GM18870 (cell line): ENCODE results near the gene TANC1.

ENCODE experiments used
- ATAC-seq: cut with Tn5 transposase; IDR thresholded peaks from one replicate; pipeline ENCODE4 v1.9.1; 2021; ENCODE audit warnings: moderate library complexity; ENCODE audit not compliant: unreplicated experiment

Gene TANC1

DNA sequence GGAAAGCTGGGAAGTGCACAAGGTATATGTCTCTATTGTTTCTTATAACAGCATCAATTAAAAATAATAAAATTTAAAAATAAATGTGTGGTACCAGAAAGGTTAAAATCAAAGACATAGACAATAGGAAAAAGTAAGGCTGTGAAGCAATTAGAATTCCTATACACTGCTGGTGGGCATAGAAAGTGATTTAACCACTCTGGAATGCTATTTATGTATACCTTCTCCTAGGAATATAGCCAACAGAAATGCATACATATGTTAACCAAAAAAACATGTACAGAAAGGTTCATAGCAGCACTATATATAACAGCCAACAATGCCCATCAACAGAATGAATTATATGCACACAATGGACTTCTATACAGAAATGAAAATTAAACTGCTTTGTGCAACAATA is 275.1 kb downstream of the TANC1 start:
- no peak for ATAC-seq

DNA sequence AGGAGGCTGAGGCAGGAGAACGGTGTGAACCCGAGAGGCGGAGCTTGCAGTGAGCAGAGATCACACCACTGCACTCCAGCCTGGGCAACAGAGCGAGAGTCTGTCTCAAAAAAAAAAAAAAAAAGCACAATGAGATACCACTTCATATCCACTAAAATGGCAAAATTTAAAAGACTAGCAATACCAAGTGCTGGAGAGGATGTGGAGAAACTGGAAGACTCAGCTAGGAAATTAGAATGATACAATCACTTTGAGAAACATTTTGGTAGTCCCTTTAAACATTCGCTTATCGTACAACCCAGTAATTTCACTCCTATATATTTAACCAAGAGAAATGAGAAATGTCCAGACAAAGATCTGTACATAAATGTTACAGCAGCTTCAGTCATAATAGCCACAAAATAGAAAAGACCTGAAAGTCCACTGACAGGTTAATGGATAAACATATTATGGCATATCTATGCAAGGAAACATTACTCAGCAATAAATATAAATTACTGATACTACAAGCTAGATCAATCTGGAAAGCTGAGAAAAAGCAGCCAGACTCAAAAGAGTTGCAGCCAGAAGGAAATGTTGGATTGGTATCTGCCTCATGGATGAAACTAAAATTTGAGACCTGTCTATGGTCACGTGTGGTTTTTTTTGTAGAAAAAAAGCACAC is 278.0 kb downstream of the TANC1 start:
- no peak for ATAC-seq

DNA sequence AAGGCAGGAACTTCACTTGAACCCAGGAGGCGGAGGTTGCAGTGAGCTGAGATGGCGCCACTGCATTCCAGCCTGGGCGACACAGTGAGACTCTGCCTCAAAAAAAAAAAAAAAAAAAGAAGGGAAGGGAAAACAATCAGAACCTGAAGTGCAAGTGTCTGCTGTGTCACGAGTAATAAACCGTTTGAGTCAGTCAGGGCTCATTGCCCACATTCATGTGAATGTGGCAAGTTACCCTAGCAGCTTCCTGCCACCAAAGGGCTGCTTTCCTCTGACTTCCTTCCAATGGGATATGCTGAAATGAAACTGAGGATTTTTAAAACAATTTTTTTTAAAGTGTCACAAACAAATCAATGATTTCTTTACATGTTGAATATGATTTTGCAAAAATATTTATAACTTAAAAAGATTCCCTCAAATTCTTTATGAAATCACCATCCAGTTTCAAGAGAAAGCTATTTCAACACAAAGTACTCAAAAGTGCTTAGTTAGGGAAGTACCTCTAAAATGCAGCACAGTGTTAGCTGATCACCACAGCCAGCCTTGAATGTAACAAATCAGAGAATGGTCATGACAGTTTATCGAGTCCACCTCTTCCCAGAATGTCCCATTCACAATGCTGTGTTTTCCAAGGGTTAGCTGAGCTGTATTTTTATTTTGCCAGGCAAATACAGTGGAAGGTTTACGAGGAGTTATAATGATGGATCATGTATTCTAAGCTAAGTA is 281.7 kb downstream of the TANC1 start:
- no peak for ATAC-seq

DNA sequence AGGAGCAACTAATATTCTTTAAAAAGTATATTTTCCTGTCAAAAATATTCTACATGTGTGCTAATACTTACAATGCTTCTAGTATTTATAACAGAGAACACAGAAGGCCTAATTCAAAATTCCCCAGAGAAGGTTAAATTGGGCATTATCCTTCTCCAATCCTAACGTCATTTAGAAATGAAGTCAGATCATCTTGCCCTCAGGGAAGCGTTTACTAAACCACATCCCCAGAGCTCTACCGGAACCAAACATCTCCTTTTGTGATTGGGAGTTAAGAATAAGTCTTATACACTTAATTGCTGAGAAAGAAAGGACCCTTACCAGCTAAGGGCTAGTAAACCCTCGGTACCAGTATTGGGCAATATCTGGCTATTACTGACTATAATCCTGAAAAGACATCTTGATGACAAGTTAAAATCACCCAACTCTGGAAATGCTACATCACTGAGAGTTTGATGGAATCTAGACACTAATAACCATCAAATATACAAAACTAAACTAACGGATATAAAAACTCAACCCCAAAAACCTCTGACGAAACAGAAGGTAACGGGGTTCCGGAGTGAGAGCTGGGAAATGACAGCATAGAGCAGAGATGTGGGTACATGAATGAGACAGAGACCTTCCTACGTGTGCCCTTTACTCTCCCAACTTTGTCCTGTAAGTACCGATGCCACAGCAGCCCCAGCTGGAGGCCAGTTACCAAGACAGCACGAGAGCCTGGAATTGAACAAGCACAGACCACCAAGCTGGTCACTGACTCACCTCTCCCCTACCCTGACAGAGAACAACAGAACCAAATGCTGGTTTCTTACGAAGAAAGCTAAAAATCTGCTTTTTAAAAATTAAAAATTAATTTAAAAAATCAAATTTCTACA is 283.1 kb downstream of the TANC1 start:
- ATAC-seq: no peak

DNA sequence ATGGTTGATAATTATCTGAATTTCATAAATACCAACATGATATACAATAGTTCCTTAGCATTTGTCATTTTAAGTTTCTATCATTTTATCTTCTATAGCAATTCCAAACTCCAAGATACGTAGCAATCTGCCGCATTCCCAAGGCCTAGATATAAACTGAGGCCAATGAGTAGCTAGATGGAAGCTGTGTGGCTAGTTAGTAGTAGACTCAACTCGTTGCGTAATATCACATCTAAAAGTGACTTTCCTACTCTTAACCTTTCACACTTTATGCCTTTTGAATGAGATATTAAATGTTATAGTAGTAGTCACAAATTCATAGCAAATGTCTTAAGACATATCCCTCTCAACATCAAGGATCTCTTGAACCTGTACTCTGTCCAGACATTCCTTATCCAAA is 284.5 kb downstream of the TANC1 start:
- no peak for ATAC-seq

DNA sequence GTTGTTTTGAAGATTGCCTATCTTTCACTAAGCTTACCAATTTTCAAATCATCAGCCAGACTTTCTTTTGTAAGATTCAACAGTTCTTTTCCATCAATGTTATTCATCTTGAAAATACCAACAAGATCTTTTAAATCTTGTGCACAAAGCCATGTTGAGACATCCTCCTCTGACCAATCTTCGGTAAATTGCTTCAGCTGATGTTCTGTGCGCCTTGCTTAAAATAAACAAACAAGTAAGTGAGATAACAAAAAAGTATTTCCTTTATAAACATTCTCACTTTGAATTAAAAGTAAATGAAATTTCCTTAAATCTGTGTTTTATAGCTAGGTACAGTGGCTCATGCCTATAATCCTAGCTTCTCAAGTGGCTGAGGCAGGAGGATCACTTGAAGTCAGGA is 287.7 kb downstream of the TANC1 start:
- ATAC-seq: no peak

DNA sequence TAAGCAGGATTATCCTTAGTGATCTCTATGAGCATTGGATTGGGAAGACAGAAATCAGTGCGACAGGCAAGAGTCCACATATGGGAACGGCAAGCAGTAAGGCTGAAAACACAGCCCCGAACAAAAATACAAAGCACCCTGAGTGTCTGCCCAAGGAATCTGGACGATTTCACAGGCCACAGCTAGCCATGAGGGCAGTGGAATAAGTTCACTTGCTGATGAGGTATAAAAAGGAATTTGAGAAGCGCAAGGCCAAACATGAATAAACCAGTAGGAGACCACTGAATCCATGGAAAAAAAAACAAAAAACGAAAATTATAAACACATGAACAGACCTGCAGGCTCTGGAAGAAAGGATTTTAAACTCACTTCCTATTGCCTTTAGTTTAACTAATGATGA is 293.8 kb downstream of the TANC1 start:
- ATAC-seq: no peak

DNA sequence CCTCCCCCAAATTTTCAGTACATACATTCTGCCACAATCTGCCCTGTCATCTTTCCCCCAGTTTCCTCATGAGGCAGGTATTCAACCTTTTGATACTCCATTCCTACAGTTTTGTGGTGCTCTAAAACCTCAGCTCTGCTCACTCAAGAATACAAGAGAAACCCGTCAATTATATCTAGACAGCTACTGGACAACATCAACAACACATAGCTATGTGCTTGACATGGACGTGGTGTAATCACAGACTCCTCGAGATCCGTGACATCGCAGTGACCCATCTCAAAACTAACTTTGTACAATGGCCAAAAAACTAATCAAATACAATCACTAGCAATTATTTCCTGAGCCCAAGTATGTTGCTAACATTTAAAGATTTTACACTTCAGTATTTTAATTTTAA is 294.5 kb downstream of the TANC1 start:
- no peak for ATAC-seq

DNA sequence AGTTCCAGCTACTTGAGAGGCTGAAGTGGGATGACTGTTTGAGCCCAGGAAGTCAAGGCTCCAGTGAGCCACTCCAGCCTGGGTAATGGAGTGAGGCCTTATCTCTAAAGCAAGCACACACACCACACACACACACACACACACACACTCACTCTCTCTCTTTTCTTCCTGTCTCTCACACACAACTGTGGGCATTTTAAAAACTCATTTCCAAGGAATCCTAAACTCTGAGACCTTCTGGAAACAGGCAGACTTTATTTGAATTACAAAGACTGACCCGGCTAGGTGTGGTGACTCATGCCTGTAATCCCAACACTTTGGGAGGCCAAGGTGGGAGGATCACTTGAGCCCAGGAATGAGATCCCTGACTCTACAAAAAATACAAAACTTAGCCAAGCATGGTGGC is 296.7 kb downstream of the TANC1 start:
- ATAC-seq: no peak

DNA sequence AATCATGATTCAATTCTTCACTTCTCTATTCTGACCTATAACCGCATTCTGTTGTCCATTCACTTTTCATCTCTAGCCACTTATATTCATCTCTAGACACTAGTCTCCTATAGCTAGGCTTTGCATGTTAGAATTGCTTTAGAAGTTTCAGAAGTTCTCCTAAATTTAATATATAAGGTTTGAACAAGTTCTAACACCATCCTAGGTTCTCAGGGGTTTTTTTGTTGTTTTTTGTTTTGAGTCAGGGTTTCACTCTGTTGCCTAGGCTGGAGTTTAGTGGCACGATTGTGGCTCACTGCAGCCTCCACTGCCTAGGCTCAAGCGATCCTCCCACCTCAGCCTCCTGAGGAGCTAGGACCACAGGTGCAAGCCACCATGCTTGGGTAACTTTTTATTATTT is 298.1 kb downstream of the TANC1 start:
- ATAC-seq: no peak

DNA sequence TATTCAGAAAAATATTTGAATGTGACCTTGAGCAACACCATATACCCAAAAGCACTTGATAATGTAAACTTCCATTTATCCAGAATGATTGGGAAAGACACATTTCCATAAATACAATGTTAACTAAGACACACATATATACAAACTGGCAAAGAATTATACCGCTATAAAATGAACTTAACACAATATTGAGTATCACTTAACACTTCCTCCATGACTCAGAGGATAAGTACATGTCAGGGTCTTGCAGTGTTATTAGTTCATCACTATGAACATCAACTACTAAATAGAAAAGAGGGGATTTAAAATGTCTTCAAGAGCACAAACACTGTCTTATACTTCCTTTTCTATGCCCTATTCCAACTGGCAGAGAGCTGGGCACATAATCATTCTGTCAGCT is 299.5 kb downstream of the TANC1 start:
- ATAC-seq: no peak

DNA sequence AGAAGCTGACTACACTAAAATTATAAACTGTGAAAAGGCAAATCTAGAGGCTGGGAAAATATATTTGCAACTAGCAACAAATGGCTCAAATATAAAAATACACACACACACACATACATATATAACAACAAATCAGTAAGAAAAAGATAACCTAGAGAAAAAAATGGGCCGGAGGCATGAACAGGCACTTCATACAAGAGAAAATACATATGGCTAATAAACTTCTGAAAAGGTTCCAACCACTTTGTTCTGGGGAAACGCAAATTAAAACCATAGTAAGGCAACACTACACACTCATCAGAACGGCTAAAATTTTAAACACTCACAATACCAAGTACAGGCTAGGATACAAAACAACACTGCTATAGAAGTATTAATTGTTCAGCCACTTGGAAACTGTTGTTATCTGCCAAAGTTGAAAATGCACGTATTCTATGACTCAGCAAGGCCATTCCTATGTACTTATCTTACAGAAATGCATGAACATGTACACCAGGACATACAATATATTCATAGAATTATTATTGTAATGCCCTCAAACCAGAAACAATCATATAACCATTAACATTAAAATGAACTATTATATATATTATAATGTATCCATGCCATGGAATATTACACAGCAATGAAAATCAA is 302.4 kb downstream of the TANC1 start:
- ATAC-seq: no peak

DNA sequence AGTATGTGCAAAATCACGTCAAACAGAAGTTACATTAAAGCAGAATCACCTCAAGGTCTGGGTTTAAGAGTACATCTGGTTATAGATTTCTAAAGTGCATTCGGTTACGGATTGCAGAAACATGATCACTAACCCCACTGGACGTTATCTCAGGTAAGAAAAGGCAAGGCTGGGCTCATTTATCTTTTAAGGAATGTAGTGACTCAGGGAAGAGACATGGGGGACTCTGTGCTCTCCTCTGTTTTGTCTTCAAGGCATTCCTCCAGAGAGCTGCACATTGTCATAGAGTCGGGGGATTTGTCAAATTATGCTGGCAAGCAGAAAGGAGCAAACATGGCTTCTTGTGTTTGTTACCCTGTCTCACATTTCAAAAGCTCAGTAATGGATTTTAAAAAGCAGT is 303.7 kb downstream of the TANC1 start:
- no peak for ATAC-seq

DNA sequence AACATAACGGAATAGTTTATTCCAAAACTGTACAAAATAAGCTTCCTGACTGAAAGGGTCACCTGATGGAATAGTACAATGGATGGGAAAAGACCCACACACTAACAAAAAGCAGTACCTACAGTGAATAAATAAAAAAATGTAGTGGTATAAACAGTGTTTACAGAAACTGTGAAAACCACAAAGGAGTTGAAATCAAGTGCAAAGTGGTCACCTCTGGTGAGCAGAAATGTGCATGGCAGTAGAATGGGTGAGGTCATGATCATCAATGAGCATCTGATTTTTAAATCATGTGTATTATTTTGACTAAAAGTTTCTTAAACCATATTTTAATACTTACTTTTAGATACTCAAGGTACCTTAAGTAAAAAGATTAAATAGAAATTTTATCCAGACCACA is 306.7 kb downstream of the TANC1 start:
- no peak for ATAC-seq

DNA sequence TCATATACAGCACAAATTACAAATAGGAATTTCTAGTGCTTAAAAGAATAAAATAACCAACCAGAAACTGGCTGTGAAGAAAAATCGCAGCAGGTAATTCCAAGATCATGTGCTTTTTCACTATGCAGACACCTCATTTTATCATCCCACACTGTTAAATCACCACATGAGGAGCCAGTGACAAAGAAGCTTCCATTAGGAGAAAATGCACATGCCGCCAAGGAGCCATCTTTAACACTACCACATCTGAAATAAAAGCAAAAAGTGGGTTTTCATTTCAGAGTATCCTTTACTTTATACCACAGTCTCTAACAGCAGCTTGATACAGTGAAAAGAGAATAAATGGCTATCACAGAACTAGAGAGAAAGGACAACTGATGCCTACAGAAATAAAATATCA is 311.3 kb downstream of the TANC1 start:
- no peak for ATAC-seq

DNA sequence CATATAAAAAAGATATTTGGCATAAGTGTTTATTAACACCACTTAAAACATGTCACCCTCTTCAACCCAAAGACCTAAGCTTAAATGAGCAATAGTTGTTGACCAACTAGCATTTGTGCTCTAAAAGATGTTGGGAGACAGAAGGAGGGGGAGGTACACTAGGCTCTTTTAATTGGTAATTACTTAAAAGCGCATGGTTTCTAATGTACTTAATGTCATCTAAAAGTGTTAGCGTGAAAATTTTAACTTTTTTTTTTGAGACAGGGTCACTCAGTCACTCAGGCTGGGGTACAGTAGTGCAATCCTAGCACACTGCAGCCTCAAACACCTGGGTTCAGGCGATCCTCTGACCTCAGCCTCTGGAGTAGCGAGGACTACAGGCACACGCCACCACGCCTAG is 312.6 kb downstream of the TANC1 start:
- ATAC-seq: no peak
